GM12892 (cell line): ENCODE data around the gene CABYR.

ENCODE experiments used
- POLR2A ChIP-seq: IDR thresholded peaks from 2 replicates; pipeline ENCODE4 v1.6.1; 2011; ENCODE audit warnings: low read depth, low read length, control low read depth
- TAF1 ChIP-seq: IDR thresholded peaks from 2 replicates; pipeline ENCODE4 v1.6.1; 2011; ENCODE audit warnings: low read depth, mild to moderate bottlenecking, control low read depth, low read length, borderline replicate concordance

DNA sequence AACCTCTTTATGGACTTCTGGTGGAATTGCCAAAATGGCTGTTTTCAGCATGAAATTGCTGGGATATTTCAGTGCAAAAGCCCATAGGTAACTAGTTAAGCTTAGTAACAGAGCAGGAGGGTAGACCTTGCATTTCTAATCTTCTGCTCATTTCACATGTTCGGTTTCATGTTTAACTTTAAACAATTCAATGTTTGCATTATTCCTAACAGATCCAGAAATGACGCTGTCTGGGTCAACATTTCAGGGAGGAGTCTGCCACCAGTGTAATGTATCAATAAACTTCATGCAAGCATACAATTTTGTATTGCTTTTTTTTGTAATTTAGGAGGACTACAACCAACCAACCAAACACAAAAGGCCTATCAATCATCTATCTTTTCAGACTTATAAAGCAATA, 22.4 kb downstream of the CABYR start:
- TF ChIP-seq POLR2A (no peak), TAF1 (no peak)
